Fibroblast of skin of left quadriceps (primary cell): ENCODE data around the gene TMEM109.

Experiments used
- DNase-seq, 2 experiments: peaks; one replicate each; pipeline ENCODE4 v3.0.0-alpha.2; 2013; ENCODE audit warnings: low read depth in 2 of 2

TMEM109 gene

GRCh38 chr11:60910281-60910687 is 3.7 kb upstream of the TMEM109 start:
- no peak for DNase-seq

DNA sequence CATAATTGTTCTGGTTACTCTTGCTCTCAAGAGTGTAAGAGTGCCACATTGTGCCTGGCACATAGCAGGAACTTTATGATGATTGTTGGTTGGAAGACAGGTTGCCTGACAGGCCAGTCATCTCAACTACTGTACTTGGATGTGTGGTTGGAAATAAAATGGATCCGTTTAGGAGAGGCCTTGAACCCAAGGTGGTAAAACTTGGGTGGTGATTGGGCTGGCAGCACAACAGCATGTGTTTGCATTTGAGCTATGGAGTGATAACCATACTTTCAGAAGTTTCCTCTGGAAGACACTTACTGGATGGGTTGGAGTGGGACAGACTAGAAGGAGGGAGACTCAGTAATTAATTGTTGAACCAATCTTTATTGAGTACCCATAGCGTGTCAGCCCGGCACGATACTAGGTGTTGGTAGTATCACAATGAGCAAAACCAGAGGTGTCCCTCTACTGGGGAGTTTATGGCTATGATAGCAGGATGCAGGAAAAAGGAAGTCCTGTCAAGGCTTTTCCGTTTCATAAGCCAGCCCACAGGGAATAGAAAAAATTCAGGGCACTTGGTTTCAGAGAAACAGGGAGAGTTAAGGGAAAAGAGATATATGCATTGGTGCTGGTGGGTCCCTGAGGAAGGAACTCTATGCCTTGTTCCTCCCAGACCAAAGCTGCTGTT is 3.1 kb upstream of the TMEM109 start:
- DNase-seq, result no peak

DNA sequence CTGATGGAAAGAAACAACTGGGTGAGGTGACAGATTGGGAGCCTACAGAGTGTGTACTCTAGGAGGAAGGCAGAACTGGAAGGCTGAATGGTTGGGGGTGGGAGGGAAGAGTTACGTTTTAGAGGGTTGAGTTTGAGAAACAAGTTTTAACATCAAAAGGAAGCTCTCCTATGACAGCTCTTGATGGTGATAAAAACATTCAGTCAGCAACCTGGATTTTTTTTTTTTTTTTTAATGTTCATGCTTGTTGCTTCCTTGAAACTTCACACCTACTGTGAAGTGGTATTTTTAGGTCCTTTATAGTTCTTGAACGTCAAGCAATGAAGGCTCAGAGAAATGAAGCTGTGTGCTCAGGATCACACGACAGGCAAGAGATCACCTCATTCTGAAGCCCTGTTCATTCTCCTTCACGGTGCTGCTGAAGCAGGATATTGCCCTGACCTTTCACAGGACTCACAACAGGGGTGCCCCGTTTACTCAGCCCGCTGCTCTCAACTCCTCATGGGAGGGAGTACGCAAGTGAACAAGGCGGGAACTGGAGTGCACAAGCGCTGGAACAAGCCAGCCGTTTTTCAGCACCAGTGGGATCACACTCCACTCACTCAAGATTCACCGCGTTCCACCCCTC is 1.6 kb upstream of the TMEM109 start:
- no peak for DNase-seq

DNA sequence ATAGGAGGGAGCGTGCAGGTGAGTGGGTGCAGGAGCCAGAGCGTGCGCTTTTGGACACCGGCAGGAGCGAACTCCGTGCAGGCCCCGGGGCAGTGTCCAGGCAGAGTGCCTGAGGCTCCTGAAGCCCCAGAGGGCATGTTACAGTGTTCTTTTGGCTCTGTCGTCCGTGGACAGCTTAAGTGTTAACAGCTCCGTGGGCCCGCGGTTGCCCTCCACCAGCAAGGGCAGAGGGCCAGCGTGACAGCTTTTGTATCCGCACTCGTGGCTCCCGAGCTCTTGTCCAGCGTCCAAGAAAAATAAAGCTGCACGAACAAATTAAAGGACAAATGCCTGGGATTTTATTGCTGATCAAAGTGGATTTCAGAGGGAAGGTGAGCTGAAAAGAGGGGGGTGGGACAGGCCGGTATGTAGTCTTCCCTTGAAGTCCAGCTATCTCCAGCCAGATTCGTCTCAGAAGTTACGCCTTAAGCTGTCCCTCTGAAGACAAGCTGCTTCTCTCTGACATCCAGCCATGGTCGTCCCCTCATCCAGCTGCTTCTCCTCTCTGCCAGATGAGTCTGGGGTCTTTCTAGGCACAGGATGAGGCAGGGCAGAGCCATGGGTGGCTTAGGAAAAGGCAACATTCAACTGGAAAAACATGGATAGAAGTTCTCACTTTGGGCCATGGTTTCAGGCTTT is 968 bp upstream of the TMEM109 start:
- no peak for DNase-seq

DNA sequence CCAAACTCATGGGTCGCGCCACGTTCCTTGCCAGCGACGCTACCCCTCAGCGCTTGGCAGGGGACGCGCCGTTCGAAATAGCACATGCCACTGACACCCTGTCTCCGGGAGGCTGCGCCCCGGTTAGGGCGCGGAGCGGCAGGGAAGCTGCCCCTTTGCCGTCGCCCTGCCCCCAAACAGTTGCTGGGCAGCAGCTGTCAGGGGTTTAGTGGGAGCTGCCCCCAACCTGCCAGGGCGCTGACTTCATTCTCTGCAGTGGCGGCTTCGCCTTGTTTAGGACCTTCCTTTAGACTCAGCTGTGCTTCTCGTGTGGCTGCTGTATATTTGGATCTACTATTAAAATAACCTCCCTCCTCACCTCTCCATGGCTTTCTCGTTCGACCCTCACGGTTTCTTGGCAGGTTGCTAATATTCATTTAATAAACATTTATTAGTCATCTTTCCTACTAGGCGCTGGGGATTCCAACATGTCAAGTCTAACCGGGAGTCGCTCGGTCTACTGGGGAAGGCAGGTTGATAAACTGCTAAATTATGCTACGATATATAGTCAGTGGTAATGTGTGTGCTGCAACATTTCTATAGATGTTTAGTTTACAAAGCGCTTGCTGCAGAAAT is 782 bp downstream of the TMEM109 start:
- DNase-seq, result no peak

DNA sequence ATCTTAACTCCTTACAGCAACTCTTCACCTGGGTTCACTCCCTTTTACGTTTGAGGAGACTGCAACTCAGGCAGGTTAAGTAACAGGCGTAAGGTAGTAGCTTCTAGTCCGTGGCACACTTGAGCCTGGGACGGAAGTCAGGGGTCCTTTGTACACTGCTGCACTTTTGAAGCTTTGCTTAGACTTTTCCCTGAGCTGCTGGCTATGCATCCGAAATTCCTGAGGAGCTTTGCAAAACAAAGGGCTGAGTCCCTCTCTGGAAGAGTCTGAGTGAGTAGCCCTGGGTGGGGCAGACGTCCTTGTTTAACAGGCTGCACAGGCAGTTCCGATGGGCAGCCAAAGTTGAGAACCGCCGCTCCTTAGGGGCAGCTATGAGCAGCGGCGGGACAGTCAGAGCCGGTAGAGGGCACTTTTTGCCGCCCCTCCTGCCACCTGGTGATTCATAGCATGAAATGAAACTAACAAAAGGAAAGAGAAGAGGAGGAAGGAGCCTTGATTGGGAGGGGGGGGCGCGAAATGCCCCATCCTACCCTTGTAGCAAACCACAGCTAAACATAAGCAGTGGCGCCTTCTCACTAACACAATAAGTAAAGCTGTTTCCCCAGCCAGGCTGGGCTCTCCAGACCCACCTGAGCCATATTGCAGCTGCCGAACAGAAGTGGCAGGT is 1.4 kb downstream of the TMEM109 start:
- DNase-seq, result no peak

DNA sequence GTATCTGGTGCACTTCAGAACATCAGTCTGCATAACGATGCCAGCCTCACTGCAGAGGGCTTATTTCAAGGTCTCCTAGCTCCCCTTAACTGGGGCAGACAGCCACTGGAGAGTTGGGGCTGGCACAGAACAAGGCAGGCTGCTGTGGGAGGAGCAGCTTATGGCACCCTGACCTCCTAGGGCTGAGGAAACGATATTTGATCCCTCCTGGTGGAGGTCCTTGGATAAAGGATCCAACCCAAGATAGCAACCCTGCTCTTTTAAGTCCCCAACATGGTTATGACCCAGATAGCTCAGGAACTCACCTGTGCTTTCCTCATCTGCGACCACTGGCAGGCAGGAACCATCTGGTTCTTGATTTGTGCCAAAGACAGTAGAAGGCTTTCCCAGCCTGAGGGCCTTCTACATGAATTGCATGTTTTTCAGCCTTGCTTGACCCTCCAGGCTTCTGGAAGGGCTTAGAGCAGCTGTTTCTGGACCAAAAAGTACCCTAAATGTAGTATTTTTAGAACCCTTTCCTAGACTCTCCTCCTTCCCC is 2.8 kb downstream of the TMEM109 start:
- DNase-seq, result no peak

GRCh38 chr11:60917267-60917666 is 3.3 kb downstream of the TMEM109 start:
- DNase-seq, result no peak

DNA sequence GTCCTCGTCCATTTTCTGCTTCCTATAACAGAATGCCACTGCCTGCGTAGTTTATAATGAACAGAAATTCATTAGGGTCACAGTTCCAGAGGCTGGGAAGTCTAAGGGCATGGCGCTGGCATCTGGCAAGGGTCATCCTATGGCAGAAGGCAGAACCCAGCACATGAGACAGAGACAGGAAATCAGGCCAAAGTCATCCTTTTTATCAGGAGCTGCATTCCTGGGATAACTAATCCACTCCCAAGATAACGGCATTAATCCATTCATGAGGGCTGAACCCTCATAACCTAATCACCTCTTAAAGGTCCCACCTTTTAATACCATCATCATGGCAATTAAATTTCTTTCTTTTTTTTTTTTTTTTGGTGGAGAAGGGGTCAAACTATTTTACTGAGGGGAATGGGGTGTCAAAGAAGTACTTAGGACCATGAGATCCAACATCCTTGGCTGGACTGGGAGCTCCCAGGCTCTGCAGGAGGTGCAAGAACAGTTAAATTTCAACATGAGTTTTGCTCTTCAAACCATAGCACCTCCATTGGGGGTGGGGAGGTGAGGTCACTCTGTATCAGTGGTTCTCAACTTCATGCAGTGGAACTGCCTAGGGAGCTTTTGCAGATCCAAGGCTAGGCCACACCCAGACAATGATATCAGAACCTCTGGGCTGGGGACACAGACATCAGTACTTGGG is 4.4 kb downstream of the TMEM109 start:
- no peak for DNase-seq

- no peak for DNase-seq
Observed at GRCh38 chr11:60918939-60919265, 4.9 kb downstream of the TMEM109 start.

DNA sequence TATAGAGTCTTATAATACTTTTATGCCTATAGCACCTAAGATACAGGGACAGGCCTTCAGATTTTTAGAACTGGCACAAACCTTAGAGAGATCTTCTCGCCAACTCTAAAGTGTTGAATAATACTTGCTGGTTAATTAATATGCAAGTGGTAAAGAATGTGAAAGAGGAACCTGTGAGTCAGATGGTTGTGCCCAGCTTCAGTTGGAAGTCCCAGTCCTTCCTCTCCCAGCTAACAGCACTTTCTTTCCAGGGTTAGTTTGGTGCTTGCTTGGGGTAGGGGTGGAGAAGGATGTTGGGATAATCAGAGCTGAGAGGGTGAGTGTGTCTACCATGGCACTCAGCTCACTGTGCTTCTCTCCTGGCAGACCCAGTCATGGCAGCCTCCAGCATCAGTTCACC is 5.4 kb downstream of the TMEM109 start:
- DNase-seq, result no peak

GRCh38 chr11:60919956-60920355 is 6.0 kb downstream of the TMEM109 start:
- DNase-seq, result no peak

DNA sequence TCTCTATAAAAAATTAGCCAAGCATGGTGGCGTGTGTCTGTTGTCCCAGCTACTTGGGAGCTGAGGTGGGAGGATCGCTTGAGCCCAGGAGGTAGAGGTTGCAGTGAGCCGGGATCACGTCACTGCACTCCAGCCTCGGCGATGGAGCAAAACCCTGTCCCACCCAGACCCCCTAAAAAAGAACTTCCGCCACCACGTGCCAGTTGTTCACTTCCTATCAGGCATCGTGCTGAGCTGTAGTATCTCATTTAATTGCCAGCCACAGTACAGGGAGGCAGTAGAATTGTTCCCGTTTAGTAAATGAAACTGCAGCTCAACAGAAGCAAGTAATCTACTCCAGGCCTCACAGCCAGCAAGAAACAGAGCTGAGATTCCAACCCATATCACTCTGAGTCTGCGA is 7.3 kb downstream of the TMEM109 start:
- no peak for DNase-seq

DNA sequence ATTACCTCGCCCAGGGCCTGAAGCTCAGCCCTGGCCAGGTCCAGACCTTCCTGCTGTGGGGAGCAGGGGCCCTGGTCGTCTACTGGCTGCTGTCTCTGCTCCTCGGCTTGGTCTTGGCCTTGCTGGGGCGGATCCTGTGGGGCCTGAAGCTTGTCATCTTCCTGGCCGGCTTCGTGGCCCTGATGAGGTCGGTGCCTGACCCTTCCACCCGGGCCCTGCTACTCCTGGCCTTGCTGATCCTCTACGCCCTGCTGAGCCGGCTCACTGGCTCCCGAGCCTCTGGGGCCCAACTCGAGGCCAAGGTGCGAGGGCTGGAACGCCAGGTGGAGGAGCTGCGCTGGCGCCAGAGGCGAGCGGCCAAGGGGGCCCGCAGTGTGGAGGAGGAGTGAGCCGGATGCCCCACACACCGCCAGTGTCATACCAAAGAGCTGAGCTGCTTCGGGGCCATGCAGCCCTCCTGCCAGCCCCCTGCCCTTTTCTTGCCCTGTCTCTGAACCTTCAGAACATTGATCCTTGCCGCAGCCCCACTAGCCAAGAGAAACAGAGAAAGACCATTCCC is 7.9 kb downstream of the TMEM109 start:
- DNase-seq, result no peak

DNA sequence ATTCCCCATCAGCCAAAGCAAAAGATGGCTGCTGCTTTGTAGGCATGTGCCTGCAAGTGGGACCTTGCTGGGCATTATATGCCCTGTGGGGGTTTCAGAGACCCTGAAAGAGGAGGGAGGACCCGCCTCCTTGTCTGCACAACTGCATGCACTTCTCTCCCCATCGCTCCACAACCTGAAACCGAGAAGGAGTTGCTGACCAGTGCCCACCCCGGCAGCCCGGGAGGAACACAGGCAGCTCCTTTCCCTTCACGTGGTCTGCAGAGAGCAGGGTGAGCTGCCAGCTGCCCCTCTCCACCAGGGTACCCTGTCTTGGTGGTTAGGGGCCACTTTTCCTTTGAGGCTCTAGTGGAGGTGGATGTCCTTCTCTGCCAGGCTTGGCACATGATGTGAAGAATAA is 8.9 kb downstream of the TMEM109 start:
- DNase-seq, result no peak

- DNase-seq, result no peak
Observed at GRCh38 chr11:60923326-60923725, 9.4 kb downstream of the TMEM109 start.

- DNase-seq, result no peak
Observed at GRCh38 chr11:60923800-60924109, 9.8 kb downstream of the TMEM109 start.

DNA sequence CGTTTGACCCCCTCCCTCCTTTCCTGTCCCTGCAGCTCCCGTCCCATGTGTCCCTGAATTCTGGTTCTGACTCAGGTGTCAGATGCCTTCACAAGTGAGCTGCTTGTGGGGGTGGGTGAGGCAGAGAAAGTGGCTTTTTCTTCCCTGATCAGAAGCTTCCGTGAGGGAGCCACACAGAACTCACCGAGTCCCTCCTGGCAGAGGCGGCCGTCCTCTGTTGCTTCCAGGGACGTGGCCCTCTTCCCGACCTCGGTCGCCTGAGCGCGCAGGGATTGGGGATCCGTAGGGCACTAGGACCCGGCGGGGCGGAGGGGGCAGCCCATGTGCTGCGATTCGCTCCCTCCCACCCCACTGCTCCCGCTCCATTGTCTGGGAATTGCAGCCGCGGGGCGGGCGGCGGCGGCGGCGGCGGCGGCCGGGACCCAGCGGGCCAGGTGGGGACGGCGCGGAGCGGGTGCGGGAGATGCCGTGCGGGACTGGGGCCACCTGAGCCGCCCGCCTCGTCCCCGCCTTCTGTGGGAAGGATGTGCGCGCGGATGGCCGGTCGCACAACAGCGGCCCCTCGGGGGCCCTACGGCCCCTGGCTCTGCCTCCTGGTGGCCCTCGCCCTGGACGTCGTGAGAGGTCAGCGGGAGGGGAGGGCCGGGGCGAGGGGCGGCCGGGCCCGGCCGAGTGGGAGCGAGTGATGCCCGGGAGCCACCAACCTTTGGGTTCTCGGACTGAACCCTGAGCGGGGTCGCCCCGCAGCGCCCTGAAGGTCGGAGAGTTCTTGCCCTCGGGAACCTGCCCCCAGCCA is 10.3 kb downstream of the TMEM109 start, which contains the start of gene TMEM132A:
Gene TMEM132A, plus strand, starts transcription at position 351 of the 796 bp plus-strand sequence. Its CDS starts 174 bp downstream, at position 525.
- DNase-seq, result no peak

DNA sequence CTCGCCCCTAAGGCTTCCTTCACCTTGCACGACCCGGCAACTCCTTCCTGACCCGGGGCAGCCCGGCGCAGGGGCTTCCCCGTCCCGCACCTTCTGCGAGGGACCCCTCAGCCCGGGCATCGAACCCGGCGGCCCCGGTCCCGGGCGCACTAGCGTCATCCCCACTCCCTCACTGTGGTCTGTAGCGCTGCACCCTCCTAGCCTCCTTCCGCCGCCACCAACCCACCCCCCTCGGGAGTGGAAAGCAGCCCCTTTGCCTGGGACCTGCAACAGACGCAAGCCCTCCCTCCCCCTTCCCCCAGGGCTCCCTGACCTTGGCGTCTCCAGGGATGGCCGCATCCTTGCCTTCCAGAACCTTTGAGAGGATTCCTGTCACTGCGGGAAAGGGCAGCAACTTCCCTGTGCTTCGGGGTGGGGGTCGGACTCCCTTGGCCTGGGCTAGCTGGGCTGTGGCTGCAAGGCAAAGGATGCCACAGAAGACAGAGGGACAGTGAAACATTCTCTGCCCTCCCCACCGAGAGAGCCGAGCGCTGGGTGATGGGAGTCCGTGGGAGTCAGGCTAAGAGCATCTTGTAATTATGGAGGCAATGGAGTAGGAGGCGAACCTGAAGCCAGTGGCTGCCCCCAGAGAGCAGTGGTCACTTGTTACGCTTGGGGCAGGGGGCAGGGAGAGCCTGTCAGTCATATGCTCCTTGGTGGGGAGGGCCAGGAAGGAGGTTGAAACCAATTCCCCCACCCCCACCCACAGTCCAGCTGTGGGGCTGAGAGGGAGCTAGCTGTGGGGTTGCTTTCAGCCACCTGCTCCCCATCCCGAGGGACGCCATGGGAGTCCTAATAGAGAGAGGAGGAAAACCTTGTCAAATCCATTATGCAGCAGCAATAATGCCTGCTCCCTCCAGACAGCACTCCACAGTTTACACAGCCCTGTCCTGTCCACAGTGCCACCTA is 11.2 kb downstream of the TMEM109 start:
- DNase-seq, result no peak
